Measurements from ENCODE around the gene FGL2.
"Not testable (repeated sequence)": the region's sequence is repeated elsewhere in the genome, so short reads cannot be mapped to it uniquely, and the experiment has no call there.

Gene FGL2

GRCh38 chr7:77154917-77155464 is 44.6 kb downstream of the FGL2 start:
- DNase-seq, result not testable (repeated sequence)

GRCh38 chr7:77152232-77152631 is 47.4 kb downstream of the FGL2 start:
- not testable (repeated sequence) for DNase-seq

Measured in activated naive CD4-positive, alpha-beta T cell treated with Interleukin-2 at 50 U/mL for 16 hours (primary cell).